ENCODE results near the gene CRIM1.
A peak's percentile ranks its signal among the peaks of the same experiment; 100 is the strongest.

Gene CRIM1

GRCh38 chr2:36597003-36597531 lies 241.5 kb downstream of the CRIM1 start:
- no peaks in the 10 kb centered on the region for H3K9me3 ChIP-seq (replicated peaks; ENCODE audit: insufficient read depth, low read length)
- H3K9me2 ChIP-seq (replicated peaks; ENCODE audit: insufficient read depth, low read length): no peaks in the 10 kb centered on the region
- peak overlapping the region; percentile 94 for H3K4me2 ChIP-seq (ENCODE audit: low read depth, low read length)
- peaks cover 25% of the 10 kb centered on the region for H3K79me2 ChIP-seq (ENCODE audit: low read length)
- H3K27me3 ChIP-seq (replicated peaks; ENCODE audit: insufficient read depth, low read length): no peaks in the 10 kb centered on the region
- H3K4me3 ChIP-seq (ENCODE audit: low read length): peak overlapping the region; percentile 82
- H3K9ac ChIP-seq (ENCODE audit: low read length): peak overlapping the region; percentile 64
- no peak for TF ChIP-seq EZH2 (optimal IDR thresholded peaks at IDR 0.05; ENCODE audit: low read depth, low read length)
- TF ChIP-seq CTCF (IDR thresholded peaks at IDR 0.05; ENCODE audit: low read length): no peak
- no peak for TF ChIP-seq EZH2phosphoT487 (IDR thresholded peaks at IDR 0.05; ENCODE audit: low read length)
- no peaks in the 10 kb centered on the region for H4K20me1 ChIP-seq (ENCODE audit: insufficient read depth, low read length)
- peak overlapping the region; percentile 74 for H2AFZ ChIP-seq (ENCODE audit: low read length)
- peaks cover 6% of the 10 kb centered on the region; the same call in 1 of the 2 replicates for H3K4me1 ChIP-seq (ENCODE audit: low read length)
- H3F3A ChIP-seq (ENCODE audit: insufficient read depth, low read length): no peaks in the 10 kb centered on the region
- H3K27ac ChIP-seq (ENCODE audit: low read length): no peak overlapping the region
- DNase-seq: no peak
- no peaks in the 10 kb centered on the region for H3K36me3 ChIP-seq (replicated peaks; ENCODE audit: insufficient read depth, low read length)

DNA sequence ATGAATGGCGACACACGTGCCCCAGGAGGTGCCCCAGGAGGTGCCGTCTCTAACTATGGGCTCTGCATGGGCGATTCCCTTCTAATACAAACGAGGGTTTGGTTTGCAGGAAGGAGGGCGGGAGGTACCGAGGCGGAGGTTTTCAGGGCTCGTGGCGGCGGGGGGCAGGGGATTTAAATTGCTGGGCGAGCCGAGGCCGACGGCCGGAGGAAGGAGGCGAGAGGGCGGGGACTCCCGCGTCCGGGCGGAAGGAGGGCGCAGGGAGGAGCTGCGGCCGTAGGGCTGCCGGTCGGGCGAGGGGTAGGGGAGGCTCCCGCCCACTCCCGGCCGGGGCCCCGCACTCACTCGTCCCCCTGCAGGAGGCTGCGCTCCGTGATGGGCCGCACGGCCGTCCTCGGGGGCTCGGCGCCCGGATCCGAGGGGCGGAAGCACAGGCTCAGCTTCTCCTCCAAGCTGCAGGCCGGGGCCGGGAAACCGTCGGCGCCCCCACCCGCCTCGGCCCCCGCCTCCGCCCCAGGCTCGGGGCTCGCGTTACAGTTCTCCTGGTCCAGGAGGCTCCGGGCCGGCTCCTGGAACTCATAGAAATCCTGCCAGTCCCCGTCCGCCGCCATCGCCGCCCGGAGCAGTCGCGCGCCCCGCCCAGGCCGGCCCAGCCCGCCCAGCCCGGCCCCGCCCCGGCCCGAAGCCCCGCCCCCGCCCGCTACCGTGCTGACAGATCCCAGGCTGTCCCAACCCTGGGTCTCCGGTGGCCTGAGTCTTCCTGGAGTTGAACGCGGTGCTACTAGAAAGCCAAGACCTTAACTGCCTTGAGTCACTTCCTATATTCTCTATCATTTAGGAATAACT lies 242.2 kb downstream of the CRIM1 start, which contains the start of gene FEZ2:
Gene FEZ2, minus strand, starts transcription at position 637 of the 846 bp plus-strand sequence. Its CDS starts 26 bp downstream, at position 611.
- DNase-seq: peak; percentile 84
- Histone ChIP-seq H3K79me2 (ENCODE audit: low read length) (peaks cover 25% of the 10 kb centered on the region), H3K9ac (ENCODE audit: low read length) (peak within 1 kb of the TSS; percentile 64), H3K27me3 (replicated peaks; ENCODE audit: insufficient read depth, low read length) (no peaks in the 10 kb centered on the region), H3F3A (ENCODE audit: insufficient read depth, low read length) (no peaks in the 10 kb centered on the region), H3K4me3 (ENCODE audit: low read length) (peak within 1 kb of the TSS; percentile 82), H2AFZ (ENCODE audit: low read length) (peak within 1 kb of the TSS; percentile 79), H3K36me3 (replicated peaks; ENCODE audit: insufficient read depth, low read length) (no peaks in the 10 kb centered on the region), H3K9me2 (replicated peaks; ENCODE audit: insufficient read depth, low read length) (no peaks in the 10 kb centered on the region), H3K4me2 (ENCODE audit: low read depth, low read length) (peak within 1 kb of the TSS; percentile 94), H4K20me1 (ENCODE audit: insufficient read depth, low read length) (no peaks in the 10 kb centered on the region), H3K4me1 (ENCODE audit: low read length) (peaks cover 6% of the 10 kb centered on the region; the same call in 1 of the 2 replicates), H3K27ac (ENCODE audit: low read length) (peak within 1 kb of the TSS; percentile 42; the same call in 1 of the 2 replicates), H3K9me3 (replicated peaks; ENCODE audit: insufficient read depth, low read length) (no peaks in the 10 kb centered on the region)
- TF ChIP-seq EZH2phosphoT487 (IDR thresholded peaks at IDR 0.05; ENCODE audit: low read length) (no peak), EZH2 (optimal IDR thresholded peaks at IDR 0.05; ENCODE audit: low read depth, low read length) (no peak), CTCF (IDR thresholded peaks at IDR 0.05; ENCODE audit: low read length) (no peak)
